Thoracic aorta (tissue), 2 donors: ENCODE results near the gene MADD. TPM values are rescaled to one million over a fixed set of nuclear protein-coding genes. Genes with fewer than 3 reads are reported as not detected.

Experiments used
- ATAC-seq: fragments of 150-250 bp; one replicate; pipeline ENCODE4 v1.8.0; 2017; ENCODE audit warnings: low read depth; ENCODE audit not compliant: insufficient number of reproducible peaks, low FRiP score
- DNase-seq: peaks from one replicate; pipeline ENCODE4 v3.0.0-alpha.2; 2020; ENCODE audit warnings: low spot score
- H3K27ac ChIP-seq, 2 donors: fragments of 200-600 bp; sonication (generic); 1 replicate in 1 of 2; 2 replicates in 1 of 2; pipeline ENCODE4 v1.5.1; 2016; ENCODE audit warnings: mild to moderate bottlenecking in 2 of 2, moderate library complexity in 2 of 2
- H3K27me3 ChIP-seq: fragments of 200-600 bp; sonication (generic); replicated peaks from 2 replicates; pipeline ENCODE4 v1.6.0; 2016; ENCODE audit warnings: mild to moderate bottlenecking; ENCODE audit not compliant: insufficient read depth
- H3K36me3 ChIP-seq: fragments of 200-600 bp; sonication (generic); one replicate; pipeline ENCODE4 v1.5.1; 2016
- H3K4me1 ChIP-seq, 2 donors: fragments of 200-600 bp; sonication (generic); 1 replicate in 1 of 2; 2 replicates in 1 of 2; pipeline versions ENCODE4 v1.5.1 to v1.6.0; 2016; ENCODE audit warnings: low read depth in 2 of 2, mild to moderate bottlenecking in 1 of 2; ENCODE audit not compliant: control insufficient read depth in 1 of 2
- H3K4me3 ChIP-seq: fragments of 200-600 bp; sonication (generic); 2 replicates; pipeline ENCODE4 v1.5.1; 2016; ENCODE audit warnings: mild to moderate bottlenecking
- H3K9me3 ChIP-seq: fragments of 200-600 bp; sonication (generic); 2 replicates; pipeline ENCODE4 v1.5.1; 2016
- CTCF ChIP-seq: fragments of 200-600 bp; sonication (generic); IDR thresholded peaks from one replicate; pipeline ENCODE4 v1.5.1; 2019; ENCODE audit warnings: antibody characterized with exemption
- total RNA-seq, 2 donors: library from RNA; depleted of rRNA; stranded (reverse); fragments of >200 nt; gene quantifications; one replicate each; pipeline versions ENCODE4 v1.1.0 to v1.2.3, GENCODE V29; 2016

MADD gene
- total RNA-seq, 2 donors from 2014 or later, result 58.9 to 74.3 TPM

DNA sequence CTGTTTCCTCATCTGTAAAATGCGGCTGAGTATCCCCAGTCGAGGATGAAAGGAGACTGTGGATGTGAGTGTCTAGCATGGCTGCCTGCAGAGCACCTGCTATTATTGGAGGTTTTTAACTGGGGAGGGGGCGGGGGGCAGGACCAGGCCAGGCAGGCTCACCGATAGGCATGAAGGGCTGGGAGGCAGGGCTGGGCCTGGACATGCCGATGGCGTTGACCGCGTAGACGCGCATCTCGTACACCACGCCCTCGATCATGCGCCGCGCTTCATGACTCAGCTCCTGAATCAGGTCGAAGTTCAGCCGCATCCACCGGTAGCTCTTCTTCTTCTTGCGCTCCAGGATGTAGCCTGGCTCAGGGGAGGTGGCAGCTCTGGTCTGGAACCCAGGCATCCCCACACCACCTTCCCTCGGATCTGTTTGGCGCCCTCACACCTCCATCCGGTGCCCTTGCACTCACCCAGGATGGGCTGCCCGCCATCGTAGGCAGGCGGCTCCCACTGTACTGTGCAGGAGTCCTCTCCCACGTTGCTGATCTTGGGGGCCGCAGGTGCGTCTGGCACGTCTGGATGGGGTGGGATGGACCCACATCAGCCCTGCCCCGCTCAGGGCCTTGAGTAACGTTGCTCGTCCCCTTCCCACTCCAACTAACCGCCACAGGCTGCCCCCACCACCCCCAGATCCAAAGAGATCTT lies 67.4 kb downstream of the MADD start:
- no peak overlapping the region for H3K27ac ChIP-seq
- ATAC-seq (no peak), DNase-seq (no peak)
- H3K36me3 ChIP-seq, result no peaks in the 10 kb centered on the region
- no peak overlapping the region for H3K4me3 ChIP-seq
- H3K9me3 ChIP-seq, result no peaks in the 10 kb centered on the region
- no peaks in the 10 kb centered on the region for H3K27me3 ChIP-seq
- TF ChIP-seq CTCF, result no peak
- no peaks in the 10 kb centered on the region for H3K4me1 ChIP-seq

DNA sequence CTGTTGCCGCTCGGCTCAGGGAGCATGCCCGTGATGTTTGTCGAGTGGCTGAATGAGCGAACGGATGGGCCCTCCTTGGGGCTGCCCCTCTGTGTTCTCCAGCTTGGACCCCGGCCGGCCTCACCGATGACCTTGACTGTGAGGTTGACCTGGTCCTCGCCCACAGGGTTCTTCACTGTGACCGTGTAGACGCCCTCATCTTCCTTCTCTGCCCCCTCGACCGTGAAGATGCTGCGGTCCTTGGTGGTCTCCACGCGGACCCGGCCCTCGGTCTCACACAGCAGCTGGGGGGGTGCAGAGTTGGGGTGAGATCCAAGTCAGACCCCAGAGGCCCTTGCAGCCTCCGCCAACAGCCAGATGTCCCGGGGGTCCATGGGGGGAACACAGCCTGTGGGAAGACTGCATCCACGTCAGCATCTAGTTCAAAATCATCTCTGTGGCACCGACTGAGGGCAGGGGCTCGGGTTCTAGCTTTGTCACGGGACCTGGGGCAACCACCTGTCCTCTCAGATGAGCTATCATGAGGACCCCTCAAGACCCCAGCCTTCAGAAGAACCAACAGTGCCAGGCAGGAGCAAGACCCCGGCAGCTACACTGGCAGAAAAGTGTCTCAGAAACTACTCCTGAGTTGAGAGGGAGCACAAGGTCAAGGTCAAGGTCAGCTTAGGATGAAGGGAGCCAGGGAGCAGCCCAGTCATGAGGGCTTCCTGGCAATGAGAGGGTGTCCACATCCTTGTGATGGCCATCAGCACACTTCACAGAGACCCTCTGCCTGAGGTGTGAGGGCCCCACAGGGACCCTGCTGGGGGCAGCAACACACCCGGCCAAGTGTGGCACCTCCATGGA lies 68.7 kb downstream of the MADD start:
- no peaks in the 10 kb centered on the region for H3K27me3 ChIP-seq
- ATAC-seq (no peak), DNase-seq (no peak)
- no peaks in the 10 kb centered on the region for H3K4me1 ChIP-seq
- H3K4me3 ChIP-seq, result no peak overlapping the region
- no peaks in the 10 kb centered on the region for H3K36me3 ChIP-seq
- H3K9me3 ChIP-seq, result no peaks in the 10 kb centered on the region
- H3K27ac ChIP-seq, result no peak overlapping the region
- no peak for TF ChIP-seq CTCF

GRCh38 chr11:47340010-47340409 lies 70.1 kb downstream of the MADD start:
- H3K36me3 ChIP-seq, result no peaks in the 10 kb centered on the region
- H3K27me3 ChIP-seq, result no peaks in the 10 kb centered on the region
- no peak for ATAC-seq
- H3K4me1 ChIP-seq, result no peaks in the 10 kb centered on the region
- DNase-seq, result no peak
- H3K27ac ChIP-seq, result no peak overlapping the region
- TF ChIP-seq CTCF, result no peak
- H3K4me3 ChIP-seq, result no peak overlapping the region
- H3K9me3 ChIP-seq, result no peaks in the 10 kb centered on the region

DNA sequence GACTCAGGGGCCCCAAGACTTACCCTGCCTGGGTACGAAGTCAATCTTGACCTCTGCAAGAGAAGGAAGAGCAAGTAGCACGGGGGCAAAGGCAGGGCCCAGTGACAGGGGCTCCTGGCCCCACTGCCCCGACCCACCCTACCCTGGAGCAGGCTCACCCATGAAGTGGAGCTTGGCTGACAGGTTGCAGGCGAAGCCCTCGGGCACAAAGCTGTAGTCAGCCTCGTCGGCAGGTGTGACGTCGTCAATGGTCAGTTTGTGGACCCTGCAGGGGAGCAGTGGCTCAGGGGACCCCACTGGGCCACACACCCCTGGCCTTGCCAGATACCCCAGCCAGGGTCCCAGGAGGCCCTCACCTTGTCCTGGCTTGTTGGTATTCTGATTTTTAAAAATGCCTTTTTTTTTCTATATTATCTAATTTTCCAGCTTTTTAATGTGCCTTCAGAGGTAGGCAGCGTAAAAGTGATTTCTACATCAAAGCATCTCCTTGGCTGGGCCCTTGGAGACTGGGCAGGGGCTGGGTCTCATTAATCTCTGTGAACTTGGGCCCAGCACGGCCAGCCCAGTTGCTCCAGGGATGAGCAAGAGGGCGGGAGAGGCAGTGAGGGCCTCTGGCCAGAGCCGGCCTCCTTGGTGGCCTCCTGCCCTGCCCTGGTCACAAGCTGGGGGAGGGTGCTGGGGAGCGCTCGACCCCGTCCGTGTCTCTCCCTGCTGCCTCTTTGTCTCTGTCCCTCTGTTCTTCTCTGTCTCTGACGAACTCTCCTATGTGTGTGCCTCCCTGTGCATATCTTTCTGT lies 71.2 kb downstream of the MADD start:
- Histone ChIP-seq H3K27me3 (no peaks in the 10 kb centered on the region), H3K4me1 (no peaks in the 10 kb centered on the region), H3K36me3 (no peaks in the 10 kb centered on the region), H3K9me3 (no peaks in the 10 kb centered on the region), H3K4me3 (no peak overlapping the region), H3K27ac (no peak overlapping the region)
- ATAC-seq, result no peak
- DNase-seq, result no peak
- TF ChIP-seq CTCF, result no peak
